GM21717 (cell line): ENCODE data around the gene TFB1M.
A peak's percentile ranks its signal among the peaks of the same experiment; 100 is the strongest.
"Not testable (repeated sequence)": the region's sequence is repeated elsewhere in the genome, so short reads cannot be mapped to it uniquely, and the experiment has no call there.

Experiments used
- ATAC-seq: cut with Tn5 transposase; IDR thresholded peaks from one replicate; pipeline ENCODE4 v1.9.1; 2021; ENCODE audit warnings: mild to moderate bottlenecking, moderate library complexity; ENCODE audit not compliant: unreplicated experiment

The TFB1M gene

GRCh38 chr6:155314092-155314772 lies at the start of gene TFB1M:
Gene TFB1M, minus strand, starts transcription at chr6:155314484. Its CDS starts 56 bp downstream, at chr6:155314428.
- ATAC-seq, result peak; percentile 97

GRCh38 chr6:155364021-155364420 lies 49.7 kb upstream of the TFB1M start:
- ATAC-seq, result not testable (repeated sequence)

GRCh38 chr6:155362968-155363632 lies 48.8 kb upstream of the TFB1M start:
- ATAC-seq, result not testable (repeated sequence)

GRCh38 chr6:155354167-155354566 lies 39.9 kb upstream of the TFB1M start:
- no peak for ATAC-seq

- ATAC-seq, result no peak
These were observed 38.5 kb upstream of the TFB1M start for GRCh38 chr6:155352811-155353210.

GRCh38 chr6:155352130-155352420 lies 37.8 kb upstream of the TFB1M start:
- no peak for ATAC-seq

- ATAC-seq, result peak; percentile 97
These were observed 37.2 kb upstream of the TFB1M start for GRCh38 chr6:155351273-155352129.

- no peak for ATAC-seq
These were observed 35.7 kb upstream of the TFB1M start for GRCh38 chr6:155349956-155350355.

GRCh38 chr6:155349129-155349528 lies 34.8 kb upstream of the TFB1M start:
- no peak for ATAC-seq

- no peak for ATAC-seq
These were observed 33.5 kb upstream of the TFB1M start for GRCh38 chr6:155347800-155348199.

- ATAC-seq, result no peak
These were observed 32.7 kb upstream of the TFB1M start for GRCh38 chr6:155346957-155347356.

GRCh38 chr6:155344341-155345006 lies 30.2 kb upstream of the TFB1M start:
- no peak for ATAC-seq

- peak; percentile 57 for ATAC-seq
These were observed 27.0 kb upstream of the TFB1M start for GRCh38 chr6:155341130-155341828.

- ATAC-seq, result peak; percentile 29
These were observed 26.3 kb upstream of the TFB1M start for GRCh38 chr6:155340464-155341129.

- ATAC-seq, result not testable (repeated sequence)
These were observed 25.6 kb upstream of the TFB1M start for GRCh38 chr6:155339929-155340328.

GRCh38 chr6:155338237-155338636 lies 24.0 kb upstream of the TFB1M start:
- not testable (repeated sequence) for ATAC-seq

GRCh38 chr6:155335265-155335664 lies 21.0 kb upstream of the TFB1M start:
- ATAC-seq, result no peak

- not testable (repeated sequence) for ATAC-seq
These were observed 19.8 kb upstream of the TFB1M start for GRCh38 chr6:155334073-155334472.

- ATAC-seq, result peak; percentile 88
These were observed 19.1 kb upstream of the TFB1M start for GRCh38 chr6:155333414-155333813.

GRCh38 chr6:155330922-155331321 lies 16.6 kb upstream of the TFB1M start:
- no peak for ATAC-seq
